WTC11 (cell line): Measurements from ENCODE around the gene ORC4. TPM values are rescaled to one million over a fixed set of nuclear protein-coding genes. Genes with fewer than 3 reads are reported as not detected.

Source experiments
- ATAC-seq: fragments of 200-7000 bp; cut with Tn5 transposase; 2 replicates; pipeline ENCODE4 v1.10.0; 2021; ENCODE audit warnings: mild to moderate bottlenecking, moderate library complexity
- Bru-seq: library from RNA; stranded (reverse); fragments of 400-500 nt; gene quantifications from one replicate; lab custom pipeline; 2021; lab: Mats Ljungman, UMichigan
- CTCF ChIA-PET: fragments of 300-600 bp; sonication (Branson Sonifier 250); formaldehyde crosslinking; loops from one replicate; lab custom pipeline; 2021; ENCODE audit warnings: antibody characterized with exemption; lab: Charles Lee
- POLR2A ChIA-PET: fragments of 350-600 bp; sonication (Branson Sonifier 250); formaldehyde crosslinking; loops from one replicate; lab custom pipeline; 2021; ENCODE audit warnings: antibody characterized with exemption; lab: Charles Lee
- DNase-seq: peaks from one replicate; pipeline ENCODE4 v3.0.0; 2021; ENCODE audit warnings: low spot score
- H3K27ac Mint-ChIP-seq: 2 replicates; pipeline ENCODE4 v1.8.0; 2021; ENCODE audit warnings: mixed read lengths
- H3K27me3 Mint-ChIP-seq: 2 replicates; pipeline ENCODE4 v1.8.0; 2021; ENCODE audit warnings: low read depth, mild to moderate bottlenecking, moderate library complexity, mixed read lengths
- H3K36me3 Mint-ChIP-seq: 2 replicates; pipeline ENCODE4 v1.8.0; 2021; ENCODE audit warnings: mixed read lengths
- H3K4me1 Mint-ChIP-seq: 2 replicates; pipeline ENCODE4 v1.8.0; 2022; ENCODE audit warnings: mixed read lengths
- H3K4me3 Mint-ChIP-seq: 2 replicates; pipeline ENCODE4 v1.8.0; 2021; ENCODE audit warnings: mild to moderate bottlenecking, moderate library complexity, mixed read lengths
- H3K9me3 Mint-ChIP-seq: 2 replicates; pipeline ENCODE4 v1.8.0; 2021; ENCODE audit warnings: mixed read lengths
- AFF4 ChIP-seq: sonication (generic); formaldehyde crosslinking; IDR thresholded peaks from 2 replicates; pipeline ENCODE4 v1.8.1; 2023; ENCODE audit warnings: mild to moderate bottlenecking, missing genetic modification reagents, borderline replicate concordance
- CBFB ChIP-seq: sonication (generic); formaldehyde crosslinking; IDR thresholded peaks from 2 replicates; pipeline ENCODE4 v1.8.1; 2022; ENCODE audit warnings: mild to moderate bottlenecking, low read depth, missing genetic modification reagents
- ETV6 ChIP-seq: sonication (generic); formaldehyde crosslinking; IDR thresholded peaks from 2 replicates; pipeline ENCODE4 v1.8.1; 2022; ENCODE audit warnings: mild to moderate bottlenecking, missing genetic modification reagents
- GABPB1 ChIP-seq: sonication (generic); formaldehyde crosslinking; IDR thresholded peaks from 2 replicates; pipeline ENCODE4 v1.8.1; 2023; ENCODE audit warnings: mild to moderate bottlenecking, missing genetic modification reagents
- GRHL2 ChIP-seq: fragments of 250-450 bp; sonication (Bioruptor Pico); IDR thresholded peaks from 2 replicates; pipeline ENCODE4 v1.8.0; 2022; ENCODE audit warnings: mild to moderate bottlenecking, moderate library complexity; ENCODE audit not compliant: insufficient replicate concordance, severe bottlenecking
- GTF2I ChIP-seq: fragments of 250-450 bp; sonication (Bioruptor Pico); conservative IDR thresholded peaks from 2 replicates; pipeline ENCODE4 v1.4.0; 2021; ENCODE audit warnings: mild to moderate bottlenecking
- IRF1 ChIP-seq: sonication (generic); formaldehyde crosslinking; IDR thresholded peaks from 2 replicates; pipeline ENCODE4 v1.8.0; 2023; ENCODE audit warnings: missing genetic modification reagents
- IRF2 ChIP-seq: sonication (generic); formaldehyde crosslinking; IDR thresholded peaks from 2 replicates; pipeline ENCODE4 v1.8.0; 2022; ENCODE audit warnings: low read depth, missing genetic modification reagents, borderline replicate concordance
- JAZF1 ChIP-seq: fragments of 250-450 bp; sonication (Bioruptor Pico); IDR thresholded peaks from 2 replicates; pipeline ENCODE4 v1.9.0; 2021; ENCODE audit warnings: moderate library complexity, mild to moderate bottlenecking, inconsistent platforms
- MAX ChIP-seq: sonication (generic); formaldehyde crosslinking; IDR thresholded peaks from 2 replicates; pipeline ENCODE4 v1.8.0; 2022; ENCODE audit warnings: mild to moderate bottlenecking, missing genetic modification reagents
- NFATC4 ChIP-seq: fragments of 250-450 bp; sonication (Bioruptor Pico); IDR thresholded peaks from 2 replicates; pipeline ENCODE4 v1.9.0; 2021; ENCODE audit warnings: mild to moderate bottlenecking
- NFE2L1 ChIP-seq: sonication (generic); formaldehyde crosslinking; IDR thresholded peaks from 2 replicates; pipeline ENCODE4 v1.8.1; 2023; ENCODE audit warnings: missing genetic modification reagents
- NR2C2 ChIP-seq: sonication (generic); formaldehyde crosslinking; IDR thresholded peaks from 2 replicates; pipeline ENCODE4 v1.8.0; 2022; ENCODE audit warnings: mild to moderate bottlenecking, missing genetic modification reagents
- OVOL2 ChIP-seq: fragments of 250-450 bp; sonication (Bioruptor Pico); IDR thresholded peaks from 2 replicates; pipeline ENCODE4 v1.9.0; 2021; ENCODE audit warnings: mild to moderate bottlenecking, borderline replicate concordance
- PRDM15 ChIP-seq: sonication (generic); formaldehyde crosslinking; IDR thresholded peaks from 2 replicates; pipeline ENCODE4 v1.8.0; 2022; ENCODE audit warnings: missing genetic modification reagents
- PRRX2 ChIP-seq: fragments of 250-450 bp; sonication (Bioruptor Pico); IDR thresholded peaks from 2 replicates; pipeline ENCODE4 v1.8.0; 2021; ENCODE audit warnings: mild to moderate bottlenecking
- RORB ChIP-seq: fragments of 250-450 bp; sonication (Bioruptor Pico); IDR thresholded peaks from 2 replicates; pipeline ENCODE4 v1.9.0; 2021; ENCODE audit warnings: mild to moderate bottlenecking
- ZNF121 ChIP-seq: sonication (generic); formaldehyde crosslinking; IDR thresholded peaks from 2 replicates; pipeline ENCODE4 v1.8.0; 2023; ENCODE audit warnings: missing genetic modification reagents
- ZNF138 ChIP-seq: sonication (generic); formaldehyde crosslinking; conservative IDR thresholded peaks from 2 replicates; pipeline ENCODE4 v1.8.1; 2022; ENCODE audit warnings: mild to moderate bottlenecking, moderate library complexity, missing genetic modification reagents
- ZNF219 ChIP-seq: sonication (generic); formaldehyde crosslinking; IDR thresholded peaks from 2 replicates; pipeline ENCODE4 v1.8.0; 2023; ENCODE audit warnings: missing genetic modification reagents, mild to moderate bottlenecking, borderline replicate concordance
- ZNF532 ChIP-seq: fragments of 250-450 bp; sonication (Bioruptor Pico); IDR thresholded peaks from 2 replicates; pipeline ENCODE4 v1.9.0; 2021; ENCODE audit warnings: mild to moderate bottlenecking, borderline replicate concordance
- long read RNA-seq, 3 experiments: library from RNA in 1 of 3; library from capped mRNA in 1 of 3; library from polyadenylated mRNA in 1 of 3; unstranded in 2 of 3; stranded (forward) in 1 of 3; transcript quantifications; one replicate each; pipeline ENCODE4 v2.0.0, GENCODE V29; 2021
- total RNA-seq: library from RNA; stranded (reverse); gene quantifications from 3 replicates; pipeline ENCODE4 v1.2.3, GENCODE V29; 2021

Gene ORC4
- total RNA-seq = 56.4 to 60.9 TPM (median 57.9 TPM) in 3 replicates
- percentile 89 among the genes with signal in this experiment for Bru-seq, nascent RNA
- long read RNA-seq, experiment 1, full-length matches to known transcripts = 134 of 198 reads
- long read RNA-seq, experiment 1, partial matches to known transcripts = 12 of 198 reads
- long read RNA-seq, experiment 1, other reads (novel, unspliced or antisense) = 52 of 198 reads
- long read RNA-seq, experiment 2, full-length matches to known transcripts = 30 of 74 reads
- long read RNA-seq, experiment 2, partial matches to known transcripts = 16 of 74 reads
- long read RNA-seq, experiment 2, other reads (novel, unspliced or antisense) = 28 of 74 reads
- long read RNA-seq, experiment 3, full-length matches to known transcripts = 265 of 385 reads
- long read RNA-seq, experiment 3, partial matches to known transcripts = 1 of 385 reads
- long read RNA-seq, experiment 3, other reads (novel, unspliced or antisense) = 119 of 385 reads

GRCh38 chr2:148020111-148021058 lies at the start of gene ORC4:
Gene ORC4, minus strand, starts transcription at chr2:148020737. Its CDS starts 44,779 bp downstream, at chr2:147975958.
- DNase-seq (peak; percentile 96), ATAC-seq (peak; percentile 92)
- Mint-ChIP-seq H3K27ac (peak within 1 kb of the TSS; percentile 100), H3K4me1 (peaks cover 44% of the 10 kb centered on the region), H3K9me3 (no peaks in the 10 kb centered on the region), H3K4me3 (peak within 1 kb of the TSS; percentile 100), H3K36me3 (peaks cover 3% of the 10 kb centered on the region; the same call in 1 of the 2 replicates), H3K27me3 (no peaks in the 10 kb centered on the region)
- POLR2A ChIA-PET = interaction anchor here (0.6 to 1.4 kb wide), 10 partner anchors 17 to 1377 kb away, joined by 3 to 5 read pairs (median 4); no protein-coding TSS in a partner anchor
- CTCF ChIA-PET = interaction anchor here (0.6 to 1.9 kb wide), 31 partner anchors 10 to 1218 kb away, joined by 3 to 18 read pairs (median 4); no protein-coding TSS in a partner anchor
- no peak for TF ChIP-seq ZNF532
- TF ChIP-seq CBFB = peak; percentile 36; the same call in 1 of the 2 replicates
- no peak for TF ChIP-seq ZNF219
- TF ChIP-seq PRDM15 (CRISPR knock-in tag) = no peak
- TF ChIP-seq NFE2L1 = peak; percentile 88; the same call in 1 of the 2 replicates
- peak; percentile 65 for TF ChIP-seq ETV6 (CRISPR knock-in tag)
- peak; percentile 87 for TF ChIP-seq NR2C2 (CRISPR knock-in tag)
- TF ChIP-seq JAZF1 (CRISPR knock-in tag) = no peak
- no peak for TF ChIP-seq ZNF138 (CRISPR knock-in tag)
- no peak for TF ChIP-seq IRF1 (CRISPR knock-in tag)
- TF ChIP-seq OVOL2 (CRISPR knock-in tag) = no peak
- peak; percentile 74 for TF ChIP-seq MAX
- no peak for TF ChIP-seq GRHL2
- TF ChIP-seq GABPB1 (CRISPR knock-in tag) = peak; percentile 78
- TF ChIP-seq NFATC4 (CRISPR knock-in tag) = no peak
- no peak for TF ChIP-seq RORB (CRISPR knock-in tag)
- peak; percentile 63; the same call in 1 of the 2 replicates for TF ChIP-seq AFF4
- no peak for TF ChIP-seq IRF2 (CRISPR knock-in tag)
- TF ChIP-seq ZNF121 (CRISPR knock-in tag) = no peak
- no peak for TF ChIP-seq GTF2I (CRISPR knock-in tag)
- no peak for TF ChIP-seq PRRX2 (CRISPR knock-in tag)
